Fibroblast of skin of left biceps (primary cell): ENCODE measurements around the gene TBCB.
"Not testable (repeated sequence)": the region's sequence is repeated elsewhere in the genome, so short reads cannot be mapped to it uniquely, and the experiment has no call there.

Experiments
- DNase-seq, 2 experiments: peaks; one replicate each; pipeline ENCODE4 v3.0.0-alpha.2; 2013; ENCODE audit warnings: low read depth in 2 of 2

Gene TBCB

GRCh38 chr19:36172852-36173251 lies 57.6 kb downstream of the TBCB start:
- DNase-seq = no peak

GRCh38 chr19:36173846-36174245 lies 58.6 kb downstream of the TBCB start:
- not testable (repeated sequence) for DNase-seq
